H1 (cell line): ENCODE data around the gene RAB6D. TPM values are rescaled to one million over a fixed set of nuclear protein-coding genes. Genes with fewer than 3 reads are reported as not detected.

Experiments used
- CHD2 ChIP-seq: IDR thresholded peaks from 2 replicates; pipeline ENCODE4 v1.6.1; 2012; ENCODE audit warnings: low read length, improper control_type of control experiment
- HDAC6 ChIP-seq: IDR thresholded peaks from one replicate; pipeline ENCODE4 v1.7.1; 2012; ENCODE audit warnings: low read depth, mild to moderate bottlenecking, inconsistent platforms, low read length, moderate library complexity
- KDM1A ChIP-seq: fragments of 200-600, 300-600 bp; sonication (generic); IDR thresholded peaks from 2 replicates; pipeline ENCODE4 v1.7.1; 2016; ENCODE audit warnings: mild to moderate bottlenecking, low read length, borderline replicate concordance
- PHF8 ChIP-seq: fragments of 200-600 bp; sonication (generic); conservative IDR thresholded peaks from 2 replicates; pipeline ENCODE4 v1.7.1; 2012; ENCODE audit warnings: low read depth, mild to moderate bottlenecking, inconsistent platforms, low read length, moderate library complexity
- RAD21 ChIP-seq, 2 experiments: IDR thresholded peaks in 1 of 2; conservative IDR thresholded peaks in 1 of 2; 2 replicates each; pipeline ENCODE4 v1.6.1; 2011; ENCODE audit warnings: low read depth in 2 of 2, low read length in 2 of 2, improper control_type of control experiment in 1 of 2, inconsistent platforms in 1 of 2, mild to moderate bottlenecking in 1 of 2, moderate library complexity in 1 of 2
- SIRT6 ChIP-seq: IDR thresholded peaks from one replicate; pipeline ENCODE4 v1.7.1; 2012; ENCODE audit warnings: low read length, inconsistent platforms
- polyA plus RNA-seq, 7 experiments: library from polyadenylated mRNA; depleted of rRNA in 3 of 7; stranded (reverse) in 5 of 7; unstranded in 2 of 7; fragments of >200 nt in 5 of 7; fragments of 200-250 nt in 2 of 7; gene quantifications; 1 replicate in 5 of 7; 2 replicates in 1 of 7; 4 replicates in 1 of 7; pipeline versions ENCODE4 v1.2.1 to v1.2.3, GENCODE V29; 2011 to 2013; ENCODE audit warnings: missing spikeins in 2 of 7, mixed read lengths in 2 of 7
- total RNA-seq: library from RNA; stranded (reverse); fragmentation: NEBNext Ultra II Directional; extraction: Animal tissue kit (Norgen Biotek cat#: 25700); gene quantifications from 2 replicates; pipeline ENCODE4 v1.2.1, GENCODE V29; 2021
- TF ChIP-seq, protein P1 (sequence below): fragments of 300-600 bp; sonication (generic); IDR thresholded peaks from 2 replicates; pipeline ENCODE4 v1.7.1; 2012; ENCODE audit warnings: low read length, moderate library complexity, mild to moderate bottlenecking, inconsistent platforms; ENCODE audit not compliant: insufficient replicate concordance
- TF ChIP-seq, protein P2 (sequence below), 3 experiments: IDR thresholded peaks; 1 replicate in 2 of 3; 2 replicates in 1 of 3; pipeline versions ENCODE4 v1.5.1 to v1.6.1; 2011; ENCODE audit warnings: low read length in 3 of 3, mild to moderate bottlenecking in 3 of 3, inconsistent platforms in 2 of 3, low read depth in 1 of 3, moderate library complexity in 1 of 3; ENCODE audit not compliant: insufficient read depth in 1 of 3; ENCODE audit errors: control extremely low read depth in 1 of 3

The RAB6D gene
- total and polyA plus RNA-seq, 2 of the 8 experiments (the other 6 are each of a cell fraction or from before 2014, with no cell fraction given): 0.05 to 0.22 TPM

DNA sequence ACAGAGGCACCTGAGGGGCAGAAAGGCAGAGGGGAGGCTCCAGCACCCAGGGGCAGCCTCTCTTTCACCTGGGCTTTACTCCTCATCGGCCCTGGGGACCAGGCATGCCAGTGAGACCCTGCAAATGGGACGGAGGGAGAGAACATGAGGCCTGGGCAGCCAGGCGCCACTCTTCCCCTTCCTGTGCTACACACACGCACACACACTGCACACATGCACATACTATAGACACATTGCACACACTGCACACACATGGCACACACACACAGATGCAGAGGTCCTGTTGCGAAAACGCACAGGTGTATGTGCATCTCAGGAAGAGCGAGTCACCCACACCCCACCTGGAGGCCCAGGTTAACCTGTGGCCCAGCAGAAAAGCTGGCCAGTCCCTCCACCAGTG, 3.4 kb upstream of the RAB6D start (continued):
- TF ChIP-seq, protein P1, sequence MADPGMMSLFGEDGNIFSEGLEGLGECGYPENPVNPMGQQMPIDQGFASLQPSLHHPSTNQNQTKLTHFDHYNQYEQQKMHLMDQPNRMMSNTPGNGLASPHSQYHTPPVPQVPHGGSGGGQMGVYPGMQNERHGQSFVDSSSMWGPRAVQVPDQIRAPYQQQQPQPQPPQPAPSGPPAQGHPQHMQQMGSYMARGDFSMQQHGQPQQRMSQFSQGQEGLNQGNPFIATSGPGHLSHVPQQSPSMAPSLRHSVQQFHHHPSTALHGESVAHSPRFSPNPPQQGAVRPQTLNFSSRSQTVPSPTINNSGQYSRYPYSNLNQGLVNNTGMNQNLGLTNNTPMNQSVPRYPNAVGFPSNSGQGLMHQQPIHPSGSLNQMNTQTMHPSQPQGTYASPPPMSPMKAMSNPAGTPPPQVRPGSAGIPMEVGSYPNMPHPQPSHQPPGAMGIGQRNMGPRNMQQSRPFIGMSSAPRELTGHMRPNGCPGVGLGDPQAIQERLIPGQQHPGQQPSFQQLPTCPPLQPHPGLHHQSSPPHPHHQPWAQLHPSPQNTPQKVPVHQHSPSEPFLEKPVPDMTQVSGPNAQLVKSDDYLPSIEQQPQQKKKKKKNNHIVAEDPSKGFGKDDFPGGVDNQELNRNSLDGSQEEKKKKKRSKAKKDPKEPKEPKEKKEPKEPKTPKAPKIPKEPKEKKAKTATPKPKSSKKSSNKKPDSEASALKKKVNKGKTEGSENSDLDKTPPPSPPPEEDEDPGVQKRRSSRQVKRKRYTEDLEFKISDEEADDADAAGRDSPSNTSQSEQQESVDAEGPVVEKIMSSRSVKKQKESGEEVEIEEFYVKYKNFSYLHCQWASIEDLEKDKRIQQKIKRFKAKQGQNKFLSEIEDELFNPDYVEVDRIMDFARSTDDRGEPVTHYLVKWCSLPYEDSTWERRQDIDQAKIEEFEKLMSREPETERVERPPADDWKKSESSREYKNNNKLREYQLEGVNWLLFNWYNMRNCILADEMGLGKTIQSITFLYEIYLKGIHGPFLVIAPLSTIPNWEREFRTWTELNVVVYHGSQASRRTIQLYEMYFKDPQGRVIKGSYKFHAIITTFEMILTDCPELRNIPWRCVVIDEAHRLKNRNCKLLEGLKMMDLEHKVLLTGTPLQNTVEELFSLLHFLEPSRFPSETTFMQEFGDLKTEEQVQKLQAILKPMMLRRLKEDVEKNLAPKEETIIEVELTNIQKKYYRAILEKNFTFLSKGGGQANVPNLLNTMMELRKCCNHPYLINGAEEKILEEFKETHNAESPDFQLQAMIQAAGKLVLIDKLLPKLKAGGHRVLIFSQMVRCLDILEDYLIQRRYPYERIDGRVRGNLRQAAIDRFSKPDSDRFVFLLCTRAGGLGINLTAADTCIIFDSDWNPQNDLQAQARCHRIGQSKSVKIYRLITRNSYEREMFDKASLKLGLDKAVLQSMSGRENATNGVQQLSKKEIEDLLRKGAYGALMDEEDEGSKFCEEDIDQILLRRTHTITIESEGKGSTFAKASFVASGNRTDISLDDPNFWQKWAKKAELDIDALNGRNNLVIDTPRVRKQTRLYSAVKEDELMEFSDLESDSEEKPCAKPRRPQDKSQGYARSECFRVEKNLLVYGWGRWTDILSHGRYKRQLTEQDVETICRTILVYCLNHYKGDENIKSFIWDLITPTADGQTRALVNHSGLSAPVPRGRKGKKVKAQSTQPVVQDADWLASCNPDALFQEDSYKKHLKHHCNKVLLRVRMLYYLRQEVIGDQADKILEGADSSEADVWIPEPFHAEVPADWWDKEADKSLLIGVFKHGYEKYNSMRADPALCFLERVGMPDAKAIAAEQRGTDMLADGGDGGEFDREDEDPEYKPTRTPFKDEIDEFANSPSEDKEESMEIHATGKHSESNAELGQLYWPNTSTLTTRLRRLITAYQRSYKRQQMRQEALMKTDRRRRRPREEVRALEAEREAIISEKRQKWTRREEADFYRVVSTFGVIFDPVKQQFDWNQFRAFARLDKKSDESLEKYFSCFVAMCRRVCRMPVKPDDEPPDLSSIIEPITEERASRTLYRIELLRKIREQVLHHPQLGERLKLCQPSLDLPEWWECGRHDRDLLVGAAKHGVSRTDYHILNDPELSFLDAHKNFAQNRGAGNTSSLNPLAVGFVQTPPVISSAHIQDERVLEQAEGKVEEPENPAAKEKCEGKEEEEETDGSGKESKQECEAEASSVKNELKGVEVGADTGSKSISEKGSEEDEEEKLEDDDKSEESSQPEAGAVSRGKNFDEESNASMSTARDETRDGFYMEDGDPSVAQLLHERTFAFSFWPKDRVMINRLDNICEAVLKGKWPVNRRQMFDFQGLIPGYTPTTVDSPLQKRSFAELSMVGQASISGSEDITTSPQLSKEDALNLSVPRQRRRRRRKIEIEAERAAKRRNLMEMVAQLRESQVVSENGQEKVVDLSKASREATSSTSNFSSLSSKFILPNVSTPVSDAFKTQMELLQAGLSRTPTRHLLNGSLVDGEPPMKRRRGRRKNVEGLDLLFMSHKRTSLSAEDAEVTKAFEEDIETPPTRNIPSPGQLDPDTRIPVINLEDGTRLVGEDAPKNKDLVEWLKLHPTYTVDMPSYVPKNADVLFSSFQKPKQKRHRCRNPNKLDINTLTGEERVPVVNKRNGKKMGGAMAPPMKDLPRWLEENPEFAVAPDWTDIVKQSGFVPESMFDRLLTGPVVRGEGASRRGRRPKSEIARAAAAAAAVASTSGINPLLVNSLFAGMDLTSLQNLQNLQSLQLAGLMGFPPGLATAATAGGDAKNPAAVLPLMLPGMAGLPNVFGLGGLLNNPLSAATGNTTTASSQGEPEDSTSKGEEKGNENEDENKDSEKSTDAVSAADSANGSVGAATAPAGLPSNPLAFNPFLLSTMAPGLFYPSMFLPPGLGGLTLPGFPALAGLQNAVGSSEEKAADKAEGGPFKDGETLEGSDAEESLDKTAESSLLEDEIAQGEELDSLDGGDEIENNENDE: no peak
- TF ChIP-seq KDM1A: no peak
- no peak for TF ChIP-seq RAD21 (IDR thresholded peaks at IDR 0.05 in 1 of 2, conservative IDR thresholded peaks at IDR 0.05 in 1 of 2; ENCODE audit: low read depth in 2 of 2, low read length in 2 of 2)
- no peak for TF ChIP-seq HDAC6
- TF ChIP-seq, protein P2, sequence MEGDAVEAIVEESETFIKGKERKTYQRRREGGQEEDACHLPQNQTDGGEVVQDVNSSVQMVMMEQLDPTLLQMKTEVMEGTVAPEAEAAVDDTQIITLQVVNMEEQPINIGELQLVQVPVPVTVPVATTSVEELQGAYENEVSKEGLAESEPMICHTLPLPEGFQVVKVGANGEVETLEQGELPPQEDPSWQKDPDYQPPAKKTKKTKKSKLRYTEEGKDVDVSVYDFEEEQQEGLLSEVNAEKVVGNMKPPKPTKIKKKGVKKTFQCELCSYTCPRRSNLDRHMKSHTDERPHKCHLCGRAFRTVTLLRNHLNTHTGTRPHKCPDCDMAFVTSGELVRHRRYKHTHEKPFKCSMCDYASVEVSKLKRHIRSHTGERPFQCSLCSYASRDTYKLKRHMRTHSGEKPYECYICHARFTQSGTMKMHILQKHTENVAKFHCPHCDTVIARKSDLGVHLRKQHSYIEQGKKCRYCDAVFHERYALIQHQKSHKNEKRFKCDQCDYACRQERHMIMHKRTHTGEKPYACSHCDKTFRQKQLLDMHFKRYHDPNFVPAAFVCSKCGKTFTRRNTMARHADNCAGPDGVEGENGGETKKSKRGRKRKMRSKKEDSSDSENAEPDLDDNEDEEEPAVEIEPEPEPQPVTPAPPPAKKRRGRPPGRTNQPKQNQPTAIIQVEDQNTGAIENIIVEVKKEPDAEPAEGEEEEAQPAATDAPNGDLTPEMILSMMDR (IDR thresholded peaks at IDR 0.05; ENCODE audit: control extremely low read depth in 1 of 3, insufficient read depth in 1 of 3, low read depth in 1 of 3, low read length in 3 of 3): no peak
- no peak for TF ChIP-seq SIRT6
- TF ChIP-seq CHD2: no peak
- TF ChIP-seq PHF8: no peak
